PFSK-1 (cell line): ENCODE results near the gene GNL1.

ENCODE experiments used
- FOXP2 ChIP-seq: optimal IDR thresholded peaks from 2 replicates; pipeline ENCODE3; 2011; ENCODE audit warnings: borderline replicate concordance, control low read depth, inconsistent platforms; ENCODE audit not compliant: insufficient read depth; ENCODE audit errors: extremely low read length, extremely low read depth
- POLR2AphosphoS5 ChIP-seq: IDR thresholded peaks from 2 replicates; pipeline ENCODE4 v1.6.1; 2012; ENCODE audit warnings: low read depth, mild to moderate bottlenecking, control low read depth, low read length, moderate library complexity
- SIN3A ChIP-seq: IDR thresholded peaks from 2 replicates; pipeline ENCODE4 v1.6.1; 2012; ENCODE audit warnings: mild to moderate bottlenecking, low read length, moderate library complexity, borderline replicate concordance; ENCODE audit not compliant: insufficient read depth
- TAF1 ChIP-seq: IDR thresholded peaks from 2 replicates; pipeline ENCODE4 v1.6.1; 2012; ENCODE audit warnings: low read length, control low read depth, borderline replicate concordance; ENCODE audit not compliant: insufficient read depth
- TF ChIP-seq, protein P1 (sequence below), 2 experiments: IDR thresholded peaks; 2 replicates each; pipeline versions ENCODE4 v1.6.1 to v1.8.0; 2011 to 2012; ENCODE audit warnings: low read depth in 2 of 2, low read length in 2 of 2, control low read depth in 1 of 2, inconsistent platforms in 1 of 2, mild to moderate bottlenecking in 1 of 2, moderate library complexity in 1 of 2; ENCODE audit not compliant: insufficient read depth in 1 of 2

Gene GNL1

DNA sequence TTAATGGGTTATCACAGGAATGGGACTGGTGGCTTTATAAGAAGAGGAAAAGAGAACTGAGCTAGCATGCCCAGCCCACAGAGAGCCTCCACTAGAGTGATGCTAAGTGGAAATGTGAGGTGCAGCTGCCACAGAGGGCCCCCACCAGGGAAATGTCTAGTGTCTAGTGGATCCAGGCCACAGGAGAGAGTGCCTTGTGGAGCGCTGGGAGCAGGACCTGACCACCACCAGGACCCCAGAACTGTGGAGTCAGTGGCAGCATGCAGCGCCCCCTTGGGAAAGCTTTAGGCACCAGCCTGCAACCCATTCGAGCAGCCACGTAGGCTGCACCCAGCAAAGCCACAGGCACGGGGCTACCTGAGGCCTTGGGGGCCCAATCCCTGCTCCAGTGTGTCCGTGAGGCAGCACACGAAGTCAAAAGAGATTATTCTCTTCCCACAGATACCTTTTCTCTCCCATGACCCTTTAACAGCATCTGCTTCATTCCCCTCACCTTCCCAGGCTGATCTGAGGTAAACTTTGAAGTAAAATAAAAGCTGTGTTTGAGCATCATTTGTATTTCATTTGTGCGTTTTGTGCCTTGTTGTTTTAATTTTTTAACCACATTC, 62.5 kb downstream of the GNL1 start:
- TF ChIP-seq, protein P1, sequence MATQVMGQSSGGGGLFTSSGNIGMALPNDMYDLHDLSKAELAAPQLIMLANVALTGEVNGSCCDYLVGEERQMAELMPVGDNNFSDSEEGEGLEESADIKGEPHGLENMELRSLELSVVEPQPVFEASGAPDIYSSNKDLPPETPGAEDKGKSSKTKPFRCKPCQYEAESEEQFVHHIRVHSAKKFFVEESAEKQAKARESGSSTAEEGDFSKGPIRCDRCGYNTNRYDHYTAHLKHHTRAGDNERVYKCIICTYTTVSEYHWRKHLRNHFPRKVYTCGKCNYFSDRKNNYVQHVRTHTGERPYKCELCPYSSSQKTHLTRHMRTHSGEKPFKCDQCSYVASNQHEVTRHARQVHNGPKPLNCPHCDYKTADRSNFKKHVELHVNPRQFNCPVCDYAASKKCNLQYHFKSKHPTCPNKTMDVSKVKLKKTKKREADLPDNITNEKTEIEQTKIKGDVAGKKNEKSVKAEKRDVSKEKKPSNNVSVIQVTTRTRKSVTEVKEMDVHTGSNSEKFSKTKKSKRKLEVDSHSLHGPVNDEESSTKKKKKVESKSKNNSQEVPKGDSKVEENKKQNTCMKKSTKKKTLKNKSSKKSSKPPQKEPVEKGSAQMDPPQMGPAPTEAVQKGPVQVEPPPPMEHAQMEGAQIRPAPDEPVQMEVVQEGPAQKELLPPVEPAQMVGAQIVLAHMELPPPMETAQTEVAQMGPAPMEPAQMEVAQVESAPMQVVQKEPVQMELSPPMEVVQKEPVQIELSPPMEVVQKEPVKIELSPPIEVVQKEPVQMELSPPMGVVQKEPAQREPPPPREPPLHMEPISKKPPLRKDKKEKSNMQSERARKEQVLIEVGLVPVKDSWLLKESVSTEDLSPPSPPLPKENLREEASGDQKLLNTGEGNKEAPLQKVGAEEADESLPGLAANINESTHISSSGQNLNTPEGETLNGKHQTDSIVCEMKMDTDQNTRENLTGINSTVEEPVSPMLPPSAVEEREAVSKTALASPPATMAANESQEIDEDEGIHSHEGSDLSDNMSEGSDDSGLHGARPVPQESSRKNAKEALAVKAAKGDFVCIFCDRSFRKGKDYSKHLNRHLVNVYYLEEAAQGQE (IDR thresholded peaks at IDR 0.05; ENCODE audit: insufficient read depth in 1 of 2, low read depth in 2 of 2, low read length in 2 of 2) = no peak
- no peak for TF ChIP-seq SIN3A

DNA sequence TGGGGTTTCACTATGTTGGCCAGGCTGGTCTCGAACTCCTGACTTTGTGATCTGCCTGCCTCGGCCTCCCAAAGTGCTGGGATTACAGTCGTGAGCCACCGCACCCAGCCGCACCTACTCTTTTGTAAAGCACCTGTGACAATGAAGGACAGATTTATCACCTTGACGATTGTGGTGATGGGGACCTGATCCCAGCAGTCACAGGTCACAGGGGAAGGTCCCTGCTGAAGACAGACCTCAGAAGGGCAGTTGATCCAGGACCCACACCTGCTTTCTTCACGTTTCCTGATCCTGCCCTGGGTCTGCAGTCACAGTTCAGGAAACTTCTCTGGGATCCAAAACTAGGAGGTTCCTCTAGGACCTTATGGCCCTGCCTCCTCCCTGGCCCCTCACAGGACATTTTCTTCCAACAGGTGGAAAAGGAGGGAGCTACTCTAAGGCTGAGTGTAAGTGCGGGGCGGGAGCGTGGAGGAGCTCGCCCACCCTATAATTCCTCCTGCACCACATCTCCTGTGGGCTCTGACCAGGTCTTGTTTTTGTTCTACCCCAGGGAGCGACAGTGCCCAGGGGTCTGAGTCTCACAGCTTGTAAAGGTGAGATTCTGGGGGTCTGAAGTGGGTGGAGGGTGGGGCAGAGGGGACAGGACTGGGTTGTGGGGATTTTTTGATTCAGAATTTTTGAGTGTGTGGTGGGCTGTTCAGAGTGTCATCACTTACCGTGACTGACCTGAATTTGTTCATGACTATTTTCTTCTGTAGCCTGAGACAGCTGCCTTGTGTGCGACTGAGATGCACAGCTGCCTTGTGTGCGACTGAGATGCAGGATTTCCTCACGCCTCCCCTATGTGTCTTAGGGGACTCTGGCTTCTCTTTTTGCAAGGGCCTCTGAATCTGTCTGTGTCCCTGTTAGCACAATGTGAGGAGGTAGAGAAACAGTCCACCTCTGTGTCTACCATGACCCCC, 64.0 kb downstream of the GNL1 start:
- TF ChIP-seq SIN3A (no peak), POLR2AphosphoS5 (no peak), TAF1 (no peak), FOXP2 (no peak)
- TF ChIP-seq, protein P1 (IDR thresholded peaks at IDR 0.05; ENCODE audit: insufficient read depth in 1 of 2, low read depth in 2 of 2, low read length in 2 of 2) = no peak
